Smooth muscle cell of the umbilical artery (primary cell): ENCODE data around the gene RAB27B. TPM values are rescaled to one million over a fixed set of nuclear protein-coding genes. Genes with fewer than 3 reads are reported as not detected.

Experiments used
- total RNA-seq: library from RNA; depleted of rRNA; stranded (reverse); fragments of >200 nt; gene quantifications from 2 replicates; pipeline ENCODE4 v1.2.3, GENCODE V29; 2014

The RAB27B gene
- 40.1 and 47.8 TPM in 2 replicates for total RNA-seq

GRCh38 chr18:54828281-54828881, at the start of gene RAB27B:
TSS of gene RAB27B (plus strand) at chr18:54828477. CDS start at chr18:54877586, 49,109 bp downstream.

Other genes with a start within 250 kb of the RAB27B start
- not detected in 2 replicates for gene DYNAP, start 237.2 kb upstream of the RAB27B start, total RNA-seq
- 5.0 and 6.2 TPM in 2 replicates for gene CCDC68, start 131.0 kb downstream of the RAB27B start, total RNA-seq